GM21367 (cell line): ENCODE data around the gene PORCN.

Experiments used
- ATAC-seq: cut with Tn5 transposase; IDR thresholded peaks from one replicate; pipeline ENCODE4 v1.9.1; 2021; ENCODE audit not compliant: unreplicated experiment

The PORCN gene

GRCh38 chrX:48508400-48509244, at the start of gene PORCN:
PORCN (plus strand) TSS chrX:48508992; CDS start chrX:48509821, 829 bp downstream.
- ATAC-seq: peak; percentile 84

- no peak for ATAC-seq
Measured at GRCh38 chrX:48459483-48459882, 49.3 kb upstream of the PORCN start.

GRCh38 chrX:48460031-48460430, 48.8 kb upstream of the PORCN start:
- ATAC-seq: no peak

GRCh38 chrX:48460606-48461005, 48.2 kb upstream of the PORCN start:
- ATAC-seq: no peak

DNA sequence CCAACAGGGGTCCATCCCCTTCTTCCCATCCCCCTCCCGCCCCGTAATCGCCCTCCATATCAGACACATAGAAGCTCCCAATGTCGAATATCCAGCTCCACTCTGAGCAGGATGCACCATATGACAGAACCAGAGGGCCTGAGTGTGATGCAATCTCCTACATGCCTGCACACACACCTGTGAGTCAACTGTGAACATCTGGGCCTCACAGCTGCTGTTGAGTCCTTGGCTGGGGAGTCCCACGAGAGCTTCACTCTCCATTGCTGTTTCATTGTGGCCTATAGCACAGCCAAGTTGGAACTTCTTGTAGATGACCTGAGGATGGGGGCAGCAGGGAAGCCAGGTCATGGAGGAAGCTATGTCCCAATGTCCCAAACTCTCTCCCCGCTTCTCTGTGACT, 47.0 kb upstream of the PORCN start:
- no peak for ATAC-seq

GRCh38 chrX:48465336-48465933, 43.4 kb upstream of the PORCN start:
- ATAC-seq: no peak

- no peak for ATAC-seq
Measured at GRCh38 chrX:48466696-48467095, 42.1 kb upstream of the PORCN start.

GRCh38 chrX:48467281-48467761, 41.5 kb upstream of the PORCN start:
- no peak for ATAC-seq

DNA sequence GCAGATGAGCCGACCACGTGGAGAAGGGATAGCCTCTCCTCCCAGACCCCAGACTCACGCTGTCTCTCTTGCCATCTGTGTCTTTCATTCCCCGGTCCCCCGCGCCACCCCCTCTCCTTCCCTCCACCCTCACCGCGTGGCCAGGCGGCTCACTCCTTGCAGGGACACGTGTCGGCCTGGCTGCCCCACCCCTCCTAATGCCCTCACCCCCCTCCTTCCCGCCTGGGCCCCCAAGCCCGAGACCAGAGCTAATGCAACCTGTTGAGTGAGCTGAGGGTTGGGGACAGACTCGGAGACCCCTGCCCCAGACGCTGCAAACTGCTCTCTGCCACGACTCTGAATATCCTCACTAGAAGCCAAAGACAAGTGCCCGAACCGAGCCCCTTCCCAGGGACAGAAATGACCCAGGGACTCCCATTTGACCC, 40.5 kb upstream of the PORCN start:
- ATAC-seq: no peak

DNA sequence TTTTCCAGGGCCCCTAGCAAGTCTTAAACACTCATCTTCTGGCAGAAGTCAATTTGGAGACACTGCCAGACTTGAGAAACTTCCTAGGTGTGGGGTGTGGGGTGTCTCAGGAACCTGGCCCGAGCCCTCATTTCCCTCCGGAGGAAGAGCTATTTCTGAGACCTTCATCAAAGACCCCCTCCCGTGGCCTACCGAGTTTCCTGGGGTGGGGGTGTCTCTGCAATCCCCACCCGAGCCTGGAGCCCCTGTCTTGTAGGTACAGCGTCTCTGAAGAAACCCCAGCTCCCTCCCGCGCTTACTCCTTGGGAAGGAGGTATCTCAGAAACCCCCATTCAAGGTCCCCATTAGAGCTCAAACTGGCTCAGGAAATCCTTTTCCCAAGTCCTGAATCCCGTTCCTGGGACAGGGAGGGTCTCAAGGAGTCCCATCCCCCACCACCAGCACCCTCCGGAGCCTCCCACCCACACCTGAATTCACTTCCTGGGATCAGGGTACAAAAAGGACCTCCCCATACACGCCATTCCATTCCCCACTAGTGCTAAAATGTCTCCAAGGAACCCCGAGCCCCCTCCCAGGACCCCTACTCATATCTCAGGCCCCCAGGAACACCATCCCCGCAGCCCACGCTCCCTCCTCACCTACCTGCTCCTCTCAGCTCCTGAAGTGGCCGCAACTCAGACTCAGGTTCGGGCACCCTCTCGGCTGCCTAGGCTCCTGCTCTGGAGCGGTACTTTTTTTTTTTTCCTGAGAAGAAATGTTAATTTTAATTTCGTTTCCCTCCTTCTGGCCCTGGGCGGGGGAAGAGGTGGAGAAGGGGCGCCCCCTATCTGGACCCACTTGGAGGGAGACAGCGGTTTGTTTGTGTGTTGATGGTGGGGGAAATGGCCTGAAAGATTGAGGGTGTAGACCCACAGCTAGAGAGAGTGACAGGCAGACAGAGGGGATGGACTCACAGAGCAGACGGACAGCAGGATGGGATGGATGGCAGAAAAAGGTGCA, 39.8 kb upstream of the PORCN start:
- no peak for ATAC-seq

- no peak for ATAC-seq
Measured at GRCh38 chrX:48470110-48470832, 38.5 kb upstream of the PORCN start, which contains the start of gene SLC38A5. SLC38A5 (minus strand) TSS chrX:48470260; CDS start chrX:48467924, 2,336 bp downstream.

- no peak for ATAC-seq
Measured at GRCh38 chrX:48470833-48471118, 38.0 kb upstream of the PORCN start.

GRCh38 chrX:48471504-48471903, 37.3 kb upstream of the PORCN start:
- ATAC-seq: no peak

- ATAC-seq: no peak
Measured at GRCh38 chrX:48472225-48472624, 36.6 kb upstream of the PORCN start.

DNA sequence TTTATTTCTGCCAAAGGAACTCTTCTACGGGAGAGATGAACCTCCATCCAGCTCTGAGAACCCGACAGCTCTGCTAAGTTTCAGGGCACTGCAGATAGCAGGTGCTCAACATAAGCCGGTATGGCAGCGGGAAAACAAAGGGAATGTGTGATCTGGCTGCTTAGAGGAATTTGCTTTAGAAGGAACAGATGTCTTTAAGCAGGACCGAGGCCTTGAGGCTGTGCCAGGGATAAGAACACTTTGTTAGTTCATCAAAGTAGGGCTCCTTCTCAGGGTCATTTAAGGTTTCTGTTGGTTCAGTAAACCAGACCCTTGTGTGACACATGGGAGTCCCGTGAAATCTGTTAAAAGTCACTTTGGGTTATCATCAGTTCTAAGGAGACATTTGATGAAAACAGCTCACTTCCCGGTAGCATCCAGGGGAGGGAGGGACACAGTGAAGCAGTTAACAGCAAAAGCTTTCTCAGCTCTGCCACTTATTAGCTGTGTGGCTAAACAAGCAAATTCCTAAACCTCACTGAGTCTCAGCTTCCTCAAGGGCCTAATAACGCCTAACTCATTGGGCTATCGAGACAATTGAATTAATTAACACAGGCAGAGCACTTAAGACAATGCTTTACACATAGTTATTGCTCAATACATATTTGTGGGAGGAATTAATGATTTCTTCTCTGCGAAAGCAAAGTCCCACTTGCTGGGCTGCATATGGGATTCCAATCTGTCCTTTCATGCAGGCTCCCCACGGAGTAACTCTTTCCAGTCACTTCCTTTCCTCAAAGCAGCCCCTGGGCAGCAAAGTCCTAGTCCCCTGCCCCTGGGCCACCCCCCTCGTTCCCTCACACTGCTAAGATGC, 35.7 kb upstream of the PORCN start:
- ATAC-seq: no peak

DNA sequence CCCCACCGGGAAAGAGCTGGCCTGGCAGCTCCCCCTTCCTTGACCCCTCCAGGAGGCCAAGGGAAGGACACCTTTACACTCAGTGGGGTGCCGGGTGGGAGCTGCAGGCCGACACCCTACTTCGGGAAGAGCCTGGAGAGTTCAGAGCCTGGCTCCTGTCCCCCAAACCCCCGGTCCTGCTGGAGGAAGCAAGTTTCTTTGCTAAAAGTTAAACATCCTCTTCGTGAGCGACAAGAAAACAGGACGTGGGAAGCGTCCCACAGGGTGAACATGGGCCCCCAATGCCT, 35.1 kb upstream of the PORCN start:
- ATAC-seq: no peak

DNA sequence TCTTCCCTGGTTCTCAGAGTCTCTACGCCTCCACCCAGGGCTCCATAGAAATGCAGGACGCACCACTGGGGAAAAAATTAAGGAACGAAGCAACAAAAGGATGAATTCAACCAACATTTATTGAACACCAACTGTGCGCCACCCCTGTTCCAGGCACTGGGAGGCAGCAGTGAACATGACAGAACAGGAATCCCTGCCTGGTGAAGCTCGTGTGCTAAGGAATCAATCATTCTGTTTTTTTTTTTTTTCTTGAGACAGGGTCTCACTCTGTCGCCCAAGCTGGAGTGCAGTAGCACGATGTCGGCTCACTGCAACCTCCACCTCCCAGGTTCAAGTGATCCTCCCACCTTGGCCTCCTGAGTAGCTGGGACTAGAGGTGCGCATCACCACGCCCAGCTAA, 34.7 kb upstream of the PORCN start:
- no peak for ATAC-seq

- ATAC-seq: no peak
Measured at GRCh38 chrX:48474581-48474980, 34.2 kb upstream of the PORCN start.

GRCh38 chrX:48475296-48475695, 33.5 kb upstream of the PORCN start:
- no peak for ATAC-seq
